NCI-H1417 treated with DMSO at 0.1 percent for 48 hours (cell line): Measurements from ENCODE around the gene KLF11.
"Not testable (repeated sequence)": the region's sequence is repeated elsewhere in the genome, so short reads cannot be mapped to it uniquely, and the experiment has no call there.

Experiments used
- DNase-seq: peaks from one replicate; lab custom pipeline; 2025; lab: John Stamatoyannopoulos, UW

KLF11 gene

GRCh38 chr2:10085043-10085667 is 41.8 kb downstream of the KLF11 start:
- DNase-seq = no peak

GRCh38 chr2:10085668-10086059 is 42.3 kb downstream of the KLF11 start:
- no peak for DNase-seq

GRCh38 chr2:10086950-10087349 is 43.6 kb downstream of the KLF11 start:
- DNase-seq = no peak

GRCh38 chr2:10087360-10087759 is 44.0 kb downstream of the KLF11 start:
- no peak for DNase-seq

- DNase-seq = no peak
Measured at GRCh38 chr2:10089565-10090190, 46.3 kb downstream of the KLF11 start.

GRCh38 chr2:10091182-10091888 is 48.0 kb downstream of the KLF11 start:
- DNase-seq = no peak

- DNase-seq = not testable (repeated sequence)
Measured at GRCh38 chr2:10091889-10092244, 48.5 kb downstream of the KLF11 start.

GRCh38 chr2:10094271-10094814 is 51.0 kb downstream of the KLF11 start:
- DNase-seq = no peak

GRCh38 chr2:10095175-10095574 is 51.8 kb downstream of the KLF11 start:
- DNase-seq = no peak

GRCh38 chr2:10096641-10097040 is 53.3 kb downstream of the KLF11 start:
- DNase-seq = no peak

GRCh38 chr2:10097352-10098148 is 54.2 kb downstream of the KLF11 start:
- peak; percentile 25 for DNase-seq

- DNase-seq = no peak
Measured at GRCh38 chr2:10101491-10101890, 58.1 kb downstream of the KLF11 start.

- DNase-seq = no peak
Measured at GRCh38 chr2:10103179-10103578, 59.8 kb downstream of the KLF11 start.
